GM19238 (cell line): Measurements from ENCODE around the gene LSM10.
A peak's percentile ranks its signal among the peaks of the same experiment; 100 is the strongest.

Experiments used
- DNase-seq: peaks from one replicate; pipeline ENCODE4 v3.0.0; 2011; ENCODE audit warnings: low spot score; ENCODE audit not compliant: insufficient read length

LSM10 gene

DNA sequence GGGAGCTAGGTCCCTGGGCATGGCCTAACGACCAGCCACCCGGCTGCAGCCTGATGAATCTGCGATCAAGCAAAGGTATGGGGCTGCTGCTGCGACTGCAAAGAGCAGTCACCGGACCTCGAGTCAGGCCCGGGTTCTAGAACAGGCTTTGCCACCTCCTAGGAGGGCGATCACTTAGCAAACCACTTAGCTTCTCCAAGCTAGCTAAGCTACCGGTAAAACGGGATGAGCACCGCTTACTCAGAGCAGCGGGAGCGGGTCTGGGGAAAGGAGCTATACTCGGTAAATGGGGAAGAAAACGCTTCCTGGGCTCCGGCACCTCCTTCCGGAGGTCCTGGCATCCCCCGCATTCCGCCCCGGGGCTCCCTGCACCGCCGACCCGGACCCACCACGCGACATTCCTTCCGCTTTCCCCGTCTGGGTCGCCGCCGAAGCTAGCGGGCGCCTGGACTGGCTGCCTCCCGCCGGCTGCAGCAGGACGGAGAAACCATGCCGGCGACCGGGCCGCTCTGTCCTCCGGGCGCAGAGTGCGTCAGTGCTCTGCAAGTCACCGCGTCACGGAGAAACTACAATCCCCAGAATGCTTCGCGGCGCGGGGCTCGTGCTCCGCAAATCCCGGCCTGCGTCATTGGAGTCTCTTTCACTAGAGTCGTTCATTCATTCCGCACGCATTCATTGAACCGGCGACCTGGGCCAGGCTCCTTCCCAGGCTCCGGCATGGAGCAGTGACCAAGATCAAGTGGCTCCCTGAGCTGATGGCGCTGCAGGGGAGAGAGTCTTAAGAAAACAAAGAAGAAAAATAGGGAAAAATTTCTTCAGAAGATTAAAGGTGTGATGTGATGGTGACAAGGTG is at the start of gene LSM10:
Gene LSM10 (minus strand): TSS at position 531 of the 853 bp plus-strand sequence. CDS start 3,779 bp downstream, outside the sequence.
- peak; percentile 89 for DNase-seq

DNA sequence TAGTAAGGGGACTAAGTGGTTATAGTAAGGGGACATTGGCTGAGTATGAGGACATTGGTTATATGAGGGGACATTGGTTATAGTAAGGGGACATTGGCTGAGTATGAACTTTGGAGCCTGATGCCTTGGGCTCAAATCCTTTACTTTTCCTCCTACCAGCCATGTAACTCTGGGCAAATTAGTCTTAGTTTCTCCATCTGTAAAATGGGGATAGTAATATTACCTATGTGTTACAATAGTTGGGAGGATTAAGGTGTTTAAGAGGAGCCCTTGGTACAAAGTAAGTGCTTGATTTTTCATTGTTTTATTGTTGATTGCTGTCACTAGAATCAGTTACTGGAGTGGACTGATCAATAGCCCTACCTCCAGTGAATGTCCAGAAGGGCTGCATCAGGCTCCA is 49.7 kb upstream of the LSM10 start:
- no peak for DNase-seq

DNA sequence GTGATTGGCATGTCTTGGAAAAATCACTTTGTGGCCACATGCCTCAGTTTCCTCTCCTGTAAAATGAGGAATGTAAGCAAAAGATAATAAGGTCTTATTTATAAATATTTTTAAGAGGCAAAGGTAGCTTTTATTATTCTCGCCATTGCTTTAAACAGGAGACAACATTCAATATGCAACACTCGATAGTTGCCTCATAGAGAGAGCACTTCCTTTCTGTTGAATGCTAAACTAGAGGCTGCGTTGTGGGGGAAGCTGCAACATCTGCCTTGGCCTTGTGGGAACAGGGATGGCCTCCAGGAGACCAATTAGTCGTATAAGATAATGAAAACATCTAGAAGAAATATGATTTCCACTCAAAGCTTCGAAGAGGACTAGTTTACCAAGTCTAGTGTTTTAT is 49.0 kb upstream of the LSM10 start:
- DNase-seq: no peak

DNA sequence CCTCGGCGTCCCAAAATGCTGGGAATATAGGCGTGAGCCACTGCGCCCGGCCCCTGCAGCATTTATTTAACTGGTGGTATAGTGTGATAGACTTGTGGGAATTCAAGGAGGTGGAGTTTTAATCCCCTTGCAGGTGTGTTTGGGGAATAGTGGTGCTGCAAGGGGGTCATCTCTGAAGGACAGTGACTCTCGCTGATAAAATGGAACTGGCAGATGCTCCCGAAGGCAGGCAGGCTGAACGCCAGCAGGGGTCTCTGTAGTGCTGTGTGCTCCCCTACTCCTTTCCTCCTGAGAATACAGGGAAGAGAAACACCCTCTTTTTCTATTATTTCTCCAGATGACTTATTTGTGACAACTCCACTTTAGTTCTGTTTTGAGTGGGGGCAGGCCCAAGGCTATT is 48.6 kb upstream of the LSM10 start:
- no peak for DNase-seq

DNA sequence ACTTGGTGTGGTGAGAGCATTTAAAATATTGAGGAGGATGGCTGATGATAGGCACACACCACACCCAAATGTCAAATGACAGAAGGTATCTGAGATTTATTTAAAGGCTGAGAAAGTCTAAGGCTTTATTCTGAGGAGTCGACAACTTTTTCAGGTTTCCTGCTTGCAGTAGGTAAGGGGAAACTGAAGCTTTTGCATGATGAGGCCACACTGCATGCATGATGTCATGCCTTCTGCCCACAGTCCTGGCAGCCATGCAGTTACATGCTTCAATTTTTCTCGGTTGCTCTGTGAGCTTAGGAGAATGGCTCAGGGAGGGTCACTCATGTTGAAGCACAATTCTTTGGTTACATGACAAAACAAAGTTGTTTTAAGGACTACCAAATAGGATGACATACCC is 45.6 kb upstream of the LSM10 start:
- no peak for DNase-seq

DNA sequence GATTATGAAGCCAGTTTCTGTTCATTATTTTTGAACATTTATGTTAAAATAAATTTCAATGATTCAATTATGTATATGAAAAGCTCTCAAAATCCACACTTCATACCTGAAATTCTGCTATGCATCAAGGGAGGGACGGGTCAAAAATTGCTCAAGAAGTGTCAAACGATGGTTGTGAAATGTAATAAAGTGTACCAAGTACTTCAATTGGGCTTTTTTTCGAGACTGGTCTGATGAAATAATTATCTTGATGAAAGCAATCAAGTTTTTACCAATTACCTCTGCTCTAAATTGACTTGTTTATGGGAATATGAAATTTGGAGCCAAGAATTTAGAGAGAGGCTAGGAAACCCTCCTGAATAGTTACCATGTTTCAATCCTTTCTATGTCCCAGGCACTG is 44.6 kb upstream of the LSM10 start:
- no peak for DNase-seq

DNA sequence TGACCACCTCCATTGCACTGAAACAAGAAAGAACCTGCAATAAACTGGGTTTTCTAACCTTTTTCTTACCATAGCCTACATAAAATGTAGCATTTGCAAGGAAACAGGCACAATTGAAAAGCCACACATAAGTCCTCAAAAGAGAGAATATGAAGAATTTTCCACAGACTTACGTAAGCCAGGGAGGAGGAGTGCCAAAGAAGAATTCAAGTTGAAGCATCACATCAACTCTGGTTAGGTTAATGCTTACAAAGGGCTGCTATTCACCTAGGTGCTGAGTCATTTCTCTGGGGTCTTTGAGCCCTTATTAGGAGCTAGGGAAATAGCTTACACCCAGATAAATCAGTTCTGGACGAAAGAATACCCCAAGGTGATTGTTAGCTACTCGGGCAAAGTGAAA is 42.9 kb upstream of the LSM10 start:
- no peak for DNase-seq

DNA sequence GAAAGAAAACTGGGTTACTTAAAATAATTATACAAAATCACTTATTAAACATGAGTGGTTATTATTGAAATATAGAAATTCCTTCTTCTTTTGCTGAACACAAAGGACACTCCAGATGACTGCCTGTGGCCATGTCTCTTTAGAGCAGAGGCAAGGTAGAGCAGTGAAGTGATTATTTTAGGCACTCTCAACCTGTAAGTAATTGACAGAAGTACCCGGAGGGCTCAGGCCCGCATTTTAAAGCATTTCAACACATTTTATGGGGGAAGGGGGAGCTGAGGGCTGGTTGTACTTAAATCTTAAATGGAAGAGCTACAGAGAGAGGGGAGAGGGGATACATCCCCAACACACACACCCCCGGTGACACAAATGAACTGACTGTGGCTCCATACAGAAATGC is 42.3 kb upstream of the LSM10 start:
- DNase-seq: no peak

DNA sequence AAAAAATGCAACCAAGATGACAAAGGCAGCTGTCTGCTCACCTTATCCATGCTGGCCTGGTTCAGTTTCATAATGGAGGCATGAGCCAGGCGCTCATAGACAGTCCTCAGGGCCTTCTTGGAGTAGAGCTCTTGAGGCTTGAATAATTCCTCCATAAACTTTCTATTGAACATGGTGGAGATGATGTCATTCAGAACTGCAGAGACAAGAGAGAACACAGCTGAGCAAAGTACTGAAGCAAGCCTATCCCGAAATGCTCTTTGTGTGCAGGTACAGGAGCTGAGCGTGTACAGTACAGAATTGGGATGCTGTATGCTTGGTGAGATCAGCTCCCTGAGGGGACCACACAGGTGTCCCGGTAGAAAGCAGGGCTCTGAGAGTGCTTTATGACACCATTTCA is 41.0 kb upstream of the LSM10 start:
- no peak for DNase-seq

DNA sequence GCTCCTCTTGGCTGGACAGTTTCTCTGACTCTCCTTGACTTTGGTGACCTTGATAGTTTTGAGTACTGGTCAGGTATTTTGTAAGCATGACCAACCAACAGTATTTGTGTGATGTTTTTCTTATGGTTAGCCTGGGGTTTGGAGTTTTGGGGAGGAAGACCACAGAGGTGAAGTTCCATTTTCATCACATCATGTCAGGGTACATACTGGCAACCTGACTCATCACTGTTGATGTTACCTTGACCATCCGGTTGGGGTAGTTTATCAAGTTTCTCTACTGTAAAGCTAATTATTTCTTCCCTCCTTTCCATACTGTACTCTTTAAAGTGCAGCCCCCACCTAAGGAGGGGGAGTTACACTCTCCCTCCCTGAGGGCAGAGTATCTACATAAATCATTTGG is 39.1 kb upstream of the LSM10 start:
- DNase-seq: no peak

DNA sequence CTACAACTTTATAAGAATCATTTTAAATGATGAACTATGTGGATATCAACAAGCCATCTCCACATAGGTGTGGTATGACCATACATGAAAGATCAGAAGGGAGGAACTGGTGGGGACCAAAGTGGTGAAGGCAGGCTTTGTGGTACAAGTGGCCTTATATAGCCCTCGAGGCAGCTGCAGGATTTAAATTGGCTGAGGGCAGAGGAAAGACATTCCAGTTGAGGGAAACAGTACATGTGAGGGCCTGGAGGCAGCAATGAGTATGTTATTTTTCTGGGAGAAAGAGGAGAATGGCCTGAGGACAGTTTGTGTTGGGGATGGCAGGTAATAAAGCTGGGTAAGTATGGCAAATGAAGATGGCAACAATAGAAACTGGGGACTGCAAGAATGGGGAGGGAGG is 35.4 kb upstream of the LSM10 start:
- no peak for DNase-seq

DNA sequence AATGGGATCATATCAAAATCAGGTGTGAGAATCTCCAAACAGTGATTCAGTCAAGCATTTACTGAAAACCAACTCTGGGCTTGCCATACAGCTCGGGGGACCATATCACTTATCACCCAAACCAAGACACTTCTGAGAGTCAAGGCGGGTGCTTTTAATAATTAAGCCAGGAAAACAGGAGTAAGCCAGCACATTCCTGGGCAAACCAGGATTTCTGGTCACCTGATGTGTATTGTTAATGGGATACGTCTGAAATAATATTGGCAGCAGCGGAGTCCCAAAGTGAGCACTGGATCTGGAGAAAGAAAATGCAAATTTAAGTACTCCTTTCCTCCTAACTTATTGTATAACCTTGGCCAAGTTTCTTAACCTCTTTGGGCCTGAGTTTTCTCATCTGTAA is 34.9 kb upstream of the LSM10 start:
- no peak for DNase-seq

DNA sequence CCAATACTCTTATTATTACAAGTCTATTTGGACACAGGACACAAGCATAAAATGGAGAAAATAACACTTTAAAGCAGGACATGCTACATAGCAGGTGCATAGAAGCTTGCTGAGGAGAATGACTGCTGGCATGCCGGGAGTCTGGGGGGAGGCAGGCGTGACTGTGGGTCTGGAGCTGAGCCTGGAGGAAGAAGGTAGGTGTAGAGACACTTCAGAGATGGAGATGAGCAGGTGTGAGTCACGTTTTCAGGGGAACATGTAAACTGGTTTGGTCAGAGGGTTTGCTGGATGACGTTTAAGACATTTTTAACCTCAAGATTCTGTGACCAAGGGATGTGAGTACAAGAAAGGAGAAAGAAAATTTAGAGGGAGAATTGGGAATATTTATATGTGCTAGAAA is 28.1 kb upstream of the LSM10 start:
- DNase-seq: no peak

DNA sequence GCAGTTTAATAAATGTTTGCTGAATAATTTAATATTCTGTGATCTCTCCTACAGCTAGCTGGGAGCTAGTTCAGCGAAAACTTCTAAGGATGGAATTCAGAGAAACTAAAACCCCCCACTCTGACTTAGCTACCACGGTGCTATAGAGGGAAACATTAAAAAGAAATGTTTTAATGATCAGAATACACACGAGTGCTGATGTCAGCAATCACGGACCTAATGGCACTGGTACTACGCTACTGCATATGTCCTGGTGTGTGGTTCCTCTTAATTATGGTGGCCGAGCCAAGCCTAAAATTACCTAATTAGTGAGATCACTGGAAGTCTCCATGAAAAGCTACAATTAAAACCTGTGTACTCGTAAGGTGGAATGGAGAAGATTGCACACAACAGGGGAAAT is 23.9 kb upstream of the LSM10 start:
- DNase-seq: no peak

DNA sequence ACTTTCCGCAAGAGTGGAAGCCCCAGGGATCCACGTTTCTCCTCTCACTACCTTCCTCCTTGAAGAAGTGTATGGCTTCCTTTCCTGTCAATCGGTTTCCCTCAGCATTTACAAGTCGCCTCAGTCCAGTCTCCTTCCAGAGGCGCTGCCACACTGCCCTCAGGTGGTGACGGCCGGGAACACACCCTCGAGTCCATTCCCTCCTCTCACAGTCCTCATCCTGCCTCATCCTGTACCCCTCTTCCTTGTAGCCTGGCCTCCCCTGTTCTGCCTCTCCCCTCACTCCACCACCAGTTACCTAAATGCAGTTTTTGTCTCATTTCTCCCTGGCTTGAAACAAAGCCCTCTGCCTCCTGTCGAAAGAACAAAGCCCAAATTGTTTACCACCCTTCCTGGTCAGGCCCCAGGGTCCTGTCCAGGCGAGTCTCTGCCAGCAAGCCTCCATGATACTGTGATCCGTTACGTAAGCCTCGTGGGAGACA is 23.2 kb upstream of the LSM10 start:
- peak; percentile 69 for DNase-seq

DNA sequence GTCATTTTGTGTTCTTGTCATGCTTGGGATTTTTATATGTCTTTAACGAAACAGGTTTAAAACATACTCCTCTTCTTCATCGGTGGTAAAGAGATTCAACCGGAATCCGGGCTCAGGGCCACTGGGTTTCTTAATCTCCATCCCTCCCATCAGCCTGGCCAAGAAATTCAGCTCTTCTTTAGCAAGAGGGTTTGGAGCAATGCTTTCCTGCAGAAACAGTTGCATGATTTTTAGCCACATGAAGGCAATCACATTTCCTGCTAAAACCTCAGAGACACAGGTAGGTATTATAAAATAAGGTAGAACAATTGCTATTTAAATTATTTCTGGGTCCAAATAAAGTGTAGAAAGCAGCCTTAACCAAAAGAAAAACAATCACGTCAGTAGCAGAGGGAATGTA is 22.7 kb upstream of the LSM10 start:
- DNase-seq: no peak

DNA sequence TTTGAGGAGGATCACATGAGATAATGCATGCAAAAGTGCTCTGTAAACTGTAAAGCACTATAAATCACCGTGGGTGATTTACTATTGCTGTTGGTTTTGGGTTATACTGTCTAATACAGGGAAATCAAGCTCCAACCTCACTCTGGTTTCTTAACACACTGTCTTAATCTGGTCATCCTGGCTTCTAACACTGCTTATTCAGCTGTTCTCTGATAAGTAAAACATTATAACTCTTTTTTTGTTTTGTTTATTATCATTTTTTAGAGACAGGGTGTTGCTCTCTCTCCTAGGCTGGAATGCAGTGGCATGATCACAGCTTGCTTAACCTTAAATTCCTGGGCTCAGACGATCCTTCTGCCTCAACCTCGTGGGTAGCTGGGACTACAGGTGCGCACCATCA is 21.9 kb upstream of the LSM10 start:
- DNase-seq: no peak

DNA sequence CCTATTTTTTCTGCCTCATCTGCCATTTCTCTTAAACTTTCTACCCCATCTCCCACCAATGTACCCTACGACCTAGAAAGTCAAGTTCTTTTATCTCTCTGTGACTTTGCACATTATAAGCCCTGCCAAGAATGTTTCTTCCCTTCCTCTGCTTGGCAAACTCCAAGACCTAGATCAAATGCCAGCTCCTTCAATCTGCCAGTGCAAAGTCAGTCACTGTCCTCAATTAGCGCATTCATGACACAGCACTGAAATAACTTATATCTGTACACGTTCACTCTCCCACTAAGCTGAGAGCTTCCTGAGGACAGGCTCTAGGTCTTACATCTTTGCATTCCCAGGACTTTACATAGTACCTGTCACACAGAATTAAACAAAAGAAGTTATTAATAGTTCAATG is 21.4 kb upstream of the LSM10 start:
- no peak for DNase-seq

DNA sequence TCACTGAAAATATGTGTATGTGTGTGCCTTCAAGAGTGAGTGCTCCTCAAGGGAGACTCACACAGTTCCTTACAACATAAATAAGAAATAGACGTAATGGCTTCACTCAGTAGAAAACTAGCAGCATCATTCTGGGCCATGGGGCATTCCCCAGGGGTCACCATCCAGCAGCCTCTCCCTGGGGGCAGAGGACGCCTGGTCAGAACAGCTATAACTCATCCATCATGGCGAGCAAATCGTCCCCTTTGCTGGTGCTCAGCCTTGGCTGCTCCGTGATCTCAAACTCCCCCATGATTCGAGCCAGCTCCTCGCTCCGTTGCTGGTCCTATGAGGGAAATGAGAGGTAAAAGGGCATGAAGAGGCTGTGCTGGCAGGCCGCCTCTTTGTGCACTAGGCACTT is 20.2 kb upstream of the LSM10 start:
- DNase-seq: no peak

DNA sequence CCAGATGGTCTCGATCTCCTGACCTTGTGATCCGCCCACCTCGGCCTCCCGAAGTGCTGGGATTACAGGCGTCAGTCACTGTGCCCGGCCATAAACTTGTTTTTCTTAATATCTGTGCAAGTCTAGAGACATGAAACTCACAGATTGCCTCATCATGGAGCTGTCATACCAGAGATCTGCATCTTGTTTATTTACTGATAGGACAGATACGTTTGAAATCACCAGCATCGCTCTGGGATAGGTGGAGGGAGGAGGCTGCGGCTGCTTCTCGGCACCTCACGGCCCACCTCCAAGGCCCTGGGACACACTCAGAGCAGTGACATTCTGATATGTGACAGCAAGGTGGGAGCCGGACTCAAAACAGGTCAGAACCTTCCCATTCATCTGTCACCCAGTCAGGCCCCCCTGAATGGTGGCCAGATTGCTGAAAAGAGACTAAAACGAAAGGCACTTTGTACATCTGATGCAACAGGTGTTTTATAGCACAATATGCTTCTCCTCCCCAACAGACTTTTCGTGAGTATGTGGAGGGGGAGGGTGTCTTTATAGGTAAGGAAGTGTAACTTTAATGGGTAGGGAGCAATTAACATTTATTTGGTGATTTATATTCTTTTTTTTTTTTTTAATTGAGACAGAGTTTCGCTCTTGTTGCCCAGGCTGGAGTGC is 18.1 kb upstream of the LSM10 start:
- no peak for DNase-seq

DNA sequence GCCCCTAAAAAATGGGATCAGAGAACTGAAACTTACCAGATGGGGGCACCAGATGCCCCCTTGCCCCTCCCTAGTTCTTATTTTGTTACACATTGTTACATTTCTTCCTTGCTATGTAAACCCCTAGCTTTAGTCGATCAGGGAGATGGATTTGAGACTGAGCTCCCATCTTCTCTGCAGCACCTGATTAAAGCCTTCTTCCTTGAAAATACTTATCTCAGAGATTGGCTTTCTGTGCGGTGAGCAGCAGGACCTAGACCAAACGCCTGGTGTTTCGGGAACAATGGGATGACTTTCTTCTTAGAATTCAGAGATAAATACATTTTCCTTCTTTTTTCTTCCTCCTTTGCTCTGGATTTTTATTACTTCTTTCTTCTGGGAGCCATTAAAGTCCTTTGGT is 16.7 kb upstream of the LSM10 start:
- no peak for DNase-seq

DNA sequence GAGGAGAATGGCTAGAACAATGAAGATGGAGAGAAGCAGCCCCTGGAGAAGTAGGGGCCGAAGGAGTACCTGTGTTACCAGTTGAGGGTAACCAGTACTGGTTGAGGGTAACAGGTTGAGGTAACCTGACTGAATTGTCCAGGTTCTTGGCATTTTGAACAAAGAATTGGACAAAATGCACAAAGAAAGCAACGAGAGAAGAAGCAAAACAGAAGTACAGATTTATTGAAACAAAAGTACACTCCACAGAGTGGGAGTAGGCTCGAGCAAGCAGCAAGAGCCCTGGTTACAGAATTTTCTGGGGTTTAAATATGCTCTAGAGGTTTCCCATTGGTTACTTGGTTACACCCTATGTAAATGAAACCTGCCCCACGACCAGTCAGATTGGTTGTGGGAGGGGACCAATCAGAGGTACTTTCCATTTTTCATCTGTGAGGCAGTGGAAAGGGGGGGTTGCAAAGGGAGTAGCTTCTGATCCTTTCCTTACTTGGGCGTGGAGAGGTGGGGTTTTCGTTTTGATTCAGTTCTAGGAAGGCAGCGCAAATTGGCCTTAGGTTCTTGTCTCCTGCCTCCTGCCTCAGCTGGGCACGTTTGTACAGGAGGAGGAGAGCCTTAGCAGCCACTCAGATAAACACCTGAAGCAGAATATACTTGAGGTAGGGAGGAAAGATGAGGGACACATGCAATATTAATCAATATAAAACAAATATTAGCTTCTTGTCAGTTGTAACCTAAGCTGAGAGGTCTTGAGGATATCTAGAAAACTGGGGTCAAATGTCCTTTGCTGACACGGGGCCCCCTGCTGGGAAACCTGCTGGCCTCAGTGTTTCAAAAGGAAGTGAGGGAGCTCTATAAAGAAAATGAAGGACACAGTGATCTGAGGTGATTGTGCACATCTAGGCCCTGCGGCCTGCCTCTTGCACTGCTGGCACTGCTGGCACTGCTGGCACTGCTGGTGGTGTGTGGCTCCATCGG is 14.3 kb upstream of the LSM10 start:
- no peak for DNase-seq
